Fibroblast of mammary gland (primary cell): ENCODE data around the gene SH3D21.
A peak's percentile ranks its signal among the peaks of the same experiment; 100 is the strongest.

Experiments used
- DNase-seq: peaks from one replicate; pipeline ENCODE4 v3.0.0-alpha.2; 2010; ENCODE audit warnings: low read depth
- H3K4me3 ChIP-seq: 2 replicates; pipeline ENCODE4 v1.5.1; 2011; ENCODE audit warnings: low read depth, mild to moderate bottlenecking, low read length, moderate library complexity; ENCODE audit not compliant: control insufficient read depth
- CTCF ChIP-seq: conservative IDR thresholded peaks from 2 replicates; pipeline ENCODE4 v1.5.1; 2011; ENCODE audit warnings: low read depth, low read length, inconsistent platforms; ENCODE audit not compliant: control insufficient read depth, insufficient read depth

The SH3D21 gene

GRCh38 chr1:36300526-36300925 is 5.6 kb upstream of the SH3D21 start:
- no peak for TF ChIP-seq CTCF
- H3K4me3 ChIP-seq = no peak overlapping the region
- peak; percentile 46 for DNase-seq

GRCh38 chr1:36301220-36301619 is 4.9 kb upstream of the SH3D21 start:
- no peak for TF ChIP-seq CTCF
- H3K4me3 ChIP-seq = no peak overlapping the region
- DNase-seq = no peak

- no peak for TF ChIP-seq CTCF
- no peak overlapping the region for H3K4me3 ChIP-seq
- DNase-seq = no peak
Measured at GRCh38 chr1:36303244-36303643, 2.9 kb upstream of the SH3D21 start.

GRCh38 chr1:36303650-36304360 is 2.4 kb upstream of the SH3D21 start:
- no peak for DNase-seq
- TF ChIP-seq CTCF = no peak
- H3K4me3 ChIP-seq = no peak overlapping the region

GRCh38 chr1:36304521-36304920 is 1.6 kb upstream of the SH3D21 start:
- DNase-seq = no peak
- TF ChIP-seq CTCF = no peak

GRCh38 chr1:36304970-36305914 is 926 bp upstream of the SH3D21 start:
- no peak overlapping the region for H3K4me3 ChIP-seq
- DNase-seq = no peak
- TF ChIP-seq CTCF = no peak

More at GRCh38 chr1:36304521-36304920, 1.6 kb upstream of the SH3D21 start:
- no peak overlapping the region for H3K4me3 ChIP-seq
